HG02970 (cell line): ENCODE data around the gene HAL.

Experiments used
- ATAC-seq: cut with Tn5 transposase; IDR thresholded peaks from one replicate; pipeline ENCODE4 v1.9.1; 2021; ENCODE audit warnings: mild to moderate bottlenecking, moderate library complexity, moderate number of reproducible peaks; ENCODE audit not compliant: unreplicated experiment, low FRiP score

Gene HAL

GRCh38 chr12:95943330-95943842 is 52.8 kb downstream of the HAL start, which contains the start of gene AMDHD1:
Gene AMDHD1 (plus strand): TSS chr12:95943331. CDS start chr12:95943399, 68 bp downstream.
- no peak for ATAC-seq

- peak; percentile 95 for ATAC-seq
Measured at GRCh38 chr12:95942524-95943329, 53.4 kb downstream of the HAL start, which contains the start of gene CCDC38. Gene CCDC38 (minus strand): TSS chr12:95942614. CDS start chr12:95936509, 6,105 bp downstream.

- ATAC-seq = no peak
Measured at GRCh38 chr12:95942101-95942523, 54.0 kb downstream of the HAL start.

- no peak for ATAC-seq
Measured at GRCh38 chr12:95940514-95940913, 55.6 kb downstream of the HAL start.
